Psoas muscle (tissue), 8 donors: ENCODE measurements around the gene FDX2. TPM values are rescaled to one million over a fixed set of nuclear protein-coding genes. Genes with fewer than 3 reads are reported as not detected.
A peak's percentile ranks its signal among the peaks of the same experiment; 100 is the strongest.

ENCODE experiments used
- ATAC-seq, 4 donors: fragments of 200-7000 bp; cut with Tn5 transposase; one replicate each; pipeline ENCODE4 v1.9.1; 2020; ENCODE audit warnings: moderate library complexity in 3 of 4, mild to moderate bottlenecking in 2 of 4
- DNase-seq, 2 donors: peaks; one replicate each; pipeline ENCODE4 v3.0.0-alpha.2; 2020
- H3K27ac ChIP-seq: fragments of 200-600 bp; one replicate; pipeline ENCODE4 v1.8.0; 2022
- H3K27me3 ChIP-seq, 3 donors: fragments of 200-600 bp in 1 of 3; one replicate each; pipeline versions ENCODE4 v1.6.1 to v1.8.0; 2013 to 2022; ENCODE audit warnings: low read length in 2 of 3, mild to moderate bottlenecking in 2 of 3, moderate library complexity in 1 of 3; ENCODE audit not compliant: insufficient read depth in 3 of 3
- H3K36me3 ChIP-seq, 2 donors: fragments of 200-600 bp in 1 of 2; one replicate each; pipeline versions ENCODE4 v1.6.1 to v1.8.0; 2013 to 2022; ENCODE audit warnings: low read depth in 1 of 2, mild to moderate bottlenecking in 1 of 2, moderate library complexity in 1 of 2; ENCODE audit not compliant: insufficient read depth in 1 of 2
- H3K4me1 ChIP-seq: fragments of 200-600 bp; one replicate; pipeline ENCODE4 v1.8.0; 2022
- H3K4me3 ChIP-seq: fragments of 200-600 bp; one replicate; pipeline ENCODE4 v1.8.0; 2022; ENCODE audit warnings: mild to moderate bottlenecking
- H3K9me3 ChIP-seq: fragments of 200-600 bp; one replicate; pipeline ENCODE4 v1.8.0; 2022
- CTCF ChIP-seq: fragments of 200-600 bp; IDR thresholded peaks from one replicate; pipeline ENCODE4 v1.8.0; 2022; ENCODE audit warnings: antibody characterized with exemption
- WGBS, 3 donors: extraction: QIAGEN DNeasy Blood & Tissue Kit; methylation state at CpG; one replicate each; pipeline versions ENCODE4 v1.1.6 to v1.1.7; 2013; 5-methylcytosine and 5-hydroxymethylcytosine counted together
- intact Hi-C, 2 donors: fragments of 100-400 bp; cut with DNase I; formaldehyde crosslinking; loops; one replicate each; pipeline versions ENCODE4 v1.11.0 to v1.14.2; 2022
- polyA plus RNA-seq, 3 donors: library from polyadenylated mRNA; stranded (reverse); fragments of 200-250 nt; gene quantifications; one replicate each; pipeline ENCODE4 v1.2.3, GENCODE V29; 2013
- total RNA-seq, 4 donors: library from RNA; stranded (reverse); fragmentation: NEBNext Ultra II Directional in 2 of 4; extraction: Animal tissue kit (Norgen Biotek cat#: 25700) in 2 of 4; gene quantifications; one replicate each; pipeline versions ENCODE4 v1.2.1 to v1.2.4, GENCODE V29; 2021 to 2023
- donor health status: healthy with polysubstance abuse.
- donor health status: DM: no; HTN: no; CAD: no; lungs with moderate emphysema.
- donor health status: Bipolar disorder and iron deficiency.
- donor health status: healthy.
- donor health status: DM: yes; HTN: yes; CAD: no.
- donor health status: DM: no; HTN: no; CAD: no.
- donor health status: DM: no; HTN: no; CAD: no.
- donor health status: DM: yes; HTN: yes; CAD: no.

Gene FDX2
- total and polyA plus RNA-seq, 7 donors: 16.0 to 52.5 (median 21.8) TPM

- Histone ChIP-seq H3K27ac (peak overlapping the region; percentile 46), H3K9me3 (no peaks in the 10 kb centered on the region), H3K36me3 (peaks cover 4 to 80% of the 10 kb centered on the region in 2 donors), H3K27me3 (no peaks in the 10 kb centered on the region), H3K4me1 (no peaks in the 10 kb centered on the region), H3K4me3 (peak overlapping the region; percentile 18)
- DNase-seq (peak; percentile 70 to 88), ATAC-seq (peak; percentile 42 to 73 (median 54))
- intact Hi-C loops: no loop called here
- no peak for TF ChIP-seq CTCF
- WGBS, 3 donors: 58 to 69% (median 63%) methylated on average over 55 to 63 of the region's 63 CpGs
These were observed 37.2 kb upstream of the FDX2 start for GRCh38 chr19:10352764-10353671.

GRCh38 chr19:10346509-10346908 lies 30.7 kb upstream of the FDX2 start:
- DNase-seq (no peak), ATAC-seq (peak in 1 of 4 donors; percentile 46)
- no peaks in the 10 kb centered on the region for H3K9me3 ChIP-seq
- H3K36me3 ChIP-seq: peaks cover 4 to 23% of the 10 kb centered on the region in 2 donors
- no peak overlapping the region for H3K4me3 ChIP-seq
- intact Hi-C loops: no loop called here
- H3K27ac ChIP-seq: no peak overlapping the region
- no peaks in the 10 kb centered on the region for H3K27me3 ChIP-seq
- no peaks in the 10 kb centered on the region for H3K4me1 ChIP-seq
- 73 to 80% (median 77%) methylated on average over 10 of the region's 10 CpGs for WGBS, 3 donors
- TF ChIP-seq CTCF: no peak

GRCh38 chr19:10344780-10345179 lies 29.0 kb upstream of the FDX2 start:
- no peak overlapping the region for H3K4me3 ChIP-seq
- no peak for DNase-seq
- no peaks in the 10 kb centered on the region for H3K9me3 ChIP-seq
- H3K36me3 ChIP-seq: peaks cover 0 to 8% of the 10 kb centered on the region in 2 donors
- TF ChIP-seq CTCF: no peak
- H3K4me1 ChIP-seq: no peaks in the 10 kb centered on the region
- ATAC-seq: peak in 3 of 4 donors; percentile 43 to 62 (median 59)
- 72 to 89% (median 81%) methylated on average over 10 of the region's 10 CpGs for WGBS, 3 donors
- no peaks in the 10 kb centered on the region for H3K27me3 ChIP-seq
- intact Hi-C loops: no loop called here
- no peak overlapping the region for H3K27ac ChIP-seq

- Histone ChIP-seq H3K4me1 (no peaks in the 10 kb centered on the region), H3K9me3 (no peaks in the 10 kb centered on the region), H3K27ac (no peak overlapping the region), H3K36me3 (no peaks in the 10 kb centered on the region), H3K4me3 (no peak overlapping the region), H3K27me3 (no peaks in the 10 kb centered on the region)
- intact Hi-C loops: no loop called here
- 71 to 80% (median 74%) methylated on average over 2 of the region's 2 CpGs for WGBS, 3 donors
- no peak for TF ChIP-seq CTCF
- ATAC-seq (no peak), DNase-seq (no peak)
These were observed 27.7 kb upstream of the FDX2 start for GRCh38 chr19:10343495-10343894.
